Adrenal gland (tissue), 5 donors: ENCODE data around the gene FLYWCH1.

ENCODE experiments used
- CTCF ChIP-seq, 6 experiments: fragments of 450-650 bp in 4 of 6; fragments of 200-600 bp in 2 of 6; sonication (generic) in 1 of 6; IDR thresholded peaks; 1 replicate in 5 of 6; 2 replicates in 1 of 6; pipeline versions ENCODE4 v1.5.1 to v1.8.0; 2016 to 2021; ENCODE audit warnings: antibody characterized with exemption in 6 of 6, mild to moderate bottlenecking in 2 of 6, moderate library complexity in 1 of 6
- POLR2A ChIP-seq, 2 donors: fragments of 450-650 bp; IDR thresholded peaks; one replicate each; pipeline ENCODE4 v1.6.1; 2017; ENCODE audit warnings: antibody characterized with exemption in 2 of 2, mild to moderate bottlenecking in 2 of 2, moderate library complexity in 1 of 2
- donor health status: DM: no; HTN: no; CAD: no.

GRCh38 chr16:3000540-3000939 is 88.8 kb downstream of the FLYWCH1 start:
- TF ChIP-seq CTCF (IDR thresholded peaks at IDR 0.05) (no peak), POLR2A (IDR thresholded peaks at IDR 0.05) (no peak)
